GM19351 (cell line): ENCODE measurements around the gene CERT1.
A peak's percentile ranks its signal among the peaks of the same experiment; 100 is the strongest.
"Not testable (repeated sequence)": the region's sequence is repeated elsewhere in the genome, so short reads cannot be mapped to it uniquely, and the experiment has no call there.

Experiments used
- ATAC-seq: cut with Tn5 transposase; IDR thresholded peaks from one replicate; pipeline ENCODE4 v1.9.1; 2021; ENCODE audit warnings: mild to moderate bottlenecking, moderate library complexity; ENCODE audit not compliant: unreplicated experiment

Gene CERT1

GRCh38 chr5:75358117-75358516 lies 153.3 kb downstream of the CERT1 start:
- no peak for ATAC-seq

DNA sequence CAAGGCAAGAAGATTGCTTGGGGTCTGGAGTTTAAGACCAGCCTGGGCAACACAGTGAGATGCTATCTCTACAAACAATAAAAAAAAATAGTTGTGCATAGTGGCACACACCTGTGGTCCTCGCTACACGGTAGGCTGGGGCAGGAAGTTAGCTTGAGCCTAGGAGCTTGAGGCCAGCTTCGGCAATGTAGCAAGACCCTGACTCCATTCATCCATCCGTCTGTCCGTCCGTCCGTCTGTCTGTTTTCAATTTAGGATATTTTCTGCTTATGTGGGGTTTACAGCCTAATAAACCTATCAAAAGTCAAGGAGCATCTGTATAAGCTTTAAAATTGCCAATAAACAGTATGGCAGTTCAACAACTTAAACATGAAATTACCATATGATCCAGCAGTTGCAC lies 154.7 kb downstream of the CERT1 start:
- no peak for ATAC-seq

DNA sequence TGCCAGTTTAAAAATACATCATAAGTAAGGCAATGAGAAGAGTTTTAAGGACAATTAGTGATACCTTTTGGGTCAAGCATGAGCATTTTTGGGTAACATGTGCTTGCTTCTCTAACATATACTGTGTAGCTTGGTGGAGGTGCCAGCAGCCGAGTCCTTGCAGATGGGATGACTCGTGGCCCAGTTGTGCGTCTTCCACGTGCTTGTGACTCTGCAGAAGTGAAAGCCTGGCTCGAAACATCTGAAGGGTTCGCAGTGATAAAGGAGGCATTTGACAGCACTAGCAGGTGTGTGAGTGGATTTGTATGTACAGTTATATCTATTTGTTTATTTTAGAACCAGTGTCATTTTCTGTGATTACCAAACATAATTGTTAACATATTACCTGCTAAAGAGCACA lies 156.2 kb downstream of the CERT1 start:
- no peak for ATAC-seq

DNA sequence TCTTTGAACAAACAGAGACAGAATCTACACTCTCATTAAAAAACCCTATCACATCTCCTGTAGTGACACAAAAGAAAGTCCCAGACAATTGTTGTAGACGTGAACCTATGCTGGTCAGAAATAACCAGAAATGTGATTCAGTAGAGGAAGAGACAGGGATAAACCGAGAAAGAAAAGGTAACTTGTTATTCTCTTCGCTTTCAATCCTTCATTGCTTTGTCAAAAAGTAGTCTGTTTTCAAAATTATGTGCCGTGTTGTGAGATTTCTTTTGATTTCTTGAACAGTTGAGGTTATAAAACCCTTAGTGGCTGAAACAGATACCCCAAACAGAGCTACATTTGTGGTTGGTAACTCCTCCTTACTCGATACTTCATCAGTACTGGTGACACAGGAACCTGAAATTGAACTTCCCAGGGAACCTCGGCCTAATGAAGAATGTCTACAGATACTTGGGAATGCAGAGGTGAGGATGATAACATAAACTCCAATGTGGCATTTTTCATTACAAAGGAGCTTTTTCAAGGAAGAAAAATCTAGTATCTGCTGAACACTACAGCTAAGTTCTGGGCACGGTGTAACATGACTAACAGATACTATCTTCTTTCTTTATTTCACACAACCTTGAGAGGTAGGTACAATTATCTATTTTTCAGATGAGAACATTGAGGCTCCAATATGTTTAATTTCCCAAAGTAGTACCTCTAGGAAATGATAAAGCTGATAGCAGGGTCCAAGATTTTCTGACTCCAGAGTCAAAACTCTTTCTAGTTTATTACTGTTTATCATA lies 160.1 kb downstream of the CERT1 start:
- ATAC-seq, result no peak

- no peak for ATAC-seq
These were observed 161.8 kb downstream of the CERT1 start for GRCh38 chr5:75349663-75350062.

DNA sequence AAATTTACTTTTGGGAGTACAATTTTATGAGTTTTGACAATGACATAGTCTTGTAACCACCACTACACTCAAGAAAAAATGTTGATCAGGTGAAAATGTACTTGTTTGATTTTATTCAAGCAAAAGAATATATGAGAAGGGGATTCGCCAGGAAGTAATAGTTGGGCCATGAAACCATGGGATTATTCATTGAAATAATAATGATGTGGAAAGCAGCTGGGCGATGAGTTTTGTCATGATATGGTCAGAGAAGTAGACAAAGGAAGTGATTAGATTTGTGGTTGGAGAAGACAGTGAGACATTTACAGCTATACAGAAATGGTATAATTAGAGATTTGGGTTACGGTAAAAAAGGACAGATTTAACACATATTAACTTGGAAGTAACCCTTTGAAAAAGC lies 163.2 kb downstream of the CERT1 start:
- no peak for ATAC-seq

DNA sequence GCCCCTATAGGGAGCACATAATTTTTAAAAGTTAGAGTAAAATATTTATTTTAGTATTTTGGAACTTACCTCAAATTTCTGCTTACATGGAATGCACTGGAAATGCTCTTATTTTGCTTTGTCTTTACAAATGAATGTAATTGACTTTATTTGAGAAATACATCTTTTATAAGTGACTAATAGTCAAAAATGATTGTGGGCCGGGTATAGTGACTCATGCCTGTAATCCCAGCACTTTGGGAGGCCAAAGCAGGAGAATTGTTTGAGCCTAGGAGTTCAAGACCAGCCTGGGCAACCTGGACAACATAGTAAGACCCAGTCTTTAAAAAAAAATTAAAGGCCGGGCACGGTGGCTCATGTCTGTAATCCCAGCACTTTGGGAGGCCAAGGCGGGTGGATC lies 168.6 kb downstream of the CERT1 start:
- ATAC-seq, result no peak

DNA sequence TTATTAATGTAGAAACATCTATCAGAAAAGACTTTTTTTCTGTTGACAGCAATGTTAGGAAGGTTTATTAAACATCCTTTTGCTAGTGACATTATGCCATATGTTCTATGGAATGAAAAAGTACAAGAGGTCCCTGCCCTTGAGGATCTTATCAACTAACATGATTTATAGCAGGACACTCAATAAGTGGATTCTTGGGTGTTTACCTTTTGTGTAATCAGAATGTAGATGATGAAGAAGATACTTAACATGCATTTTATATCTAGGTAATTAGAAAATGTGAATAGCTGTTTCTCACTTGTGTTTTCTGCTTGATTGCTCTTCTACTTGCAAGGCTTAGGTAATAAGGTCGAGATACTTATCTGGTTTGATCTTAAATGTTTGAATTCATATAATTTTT lies 169.5 kb downstream of the CERT1 start:
- no peak for ATAC-seq

DNA sequence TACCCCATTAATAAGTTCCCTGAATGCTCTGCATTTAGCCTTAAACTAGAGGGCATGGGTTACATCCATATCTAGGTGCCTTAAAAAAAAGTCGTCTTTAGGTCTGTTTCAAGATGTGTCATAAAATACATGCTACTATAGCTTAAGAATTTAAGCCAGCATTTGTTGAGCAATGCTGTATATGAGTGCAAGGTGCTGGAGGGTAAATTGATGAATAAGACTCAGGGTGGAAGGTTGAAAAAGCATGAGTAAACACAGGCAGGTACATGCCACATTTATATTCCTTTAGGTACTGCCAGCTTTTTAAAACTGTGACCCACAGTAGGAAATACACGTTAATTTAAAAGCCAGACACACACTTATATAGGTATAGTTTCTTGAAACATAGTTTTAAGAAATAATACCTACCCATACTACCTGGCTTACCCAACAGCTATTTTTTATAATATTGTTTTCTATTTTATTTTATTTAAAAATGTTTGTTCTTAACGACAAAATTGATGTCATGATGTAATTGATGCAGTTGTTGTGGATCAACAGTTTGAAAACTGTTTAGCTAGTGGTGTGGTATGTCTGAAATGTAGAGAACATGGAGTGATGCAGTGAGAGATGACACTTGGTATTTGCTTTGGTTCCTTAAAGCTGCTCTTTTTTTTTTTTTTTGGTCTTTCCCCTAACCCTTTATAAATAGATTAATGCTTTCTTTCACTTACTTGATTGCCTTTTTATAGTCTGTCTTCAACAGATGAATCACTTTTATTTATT lies 170.5 kb downstream of the CERT1 start:
- no peak for ATAC-seq

- no peak for ATAC-seq
These were observed 173.0 kb downstream of the CERT1 start for GRCh38 chr5:75338408-75338807.

DNA sequence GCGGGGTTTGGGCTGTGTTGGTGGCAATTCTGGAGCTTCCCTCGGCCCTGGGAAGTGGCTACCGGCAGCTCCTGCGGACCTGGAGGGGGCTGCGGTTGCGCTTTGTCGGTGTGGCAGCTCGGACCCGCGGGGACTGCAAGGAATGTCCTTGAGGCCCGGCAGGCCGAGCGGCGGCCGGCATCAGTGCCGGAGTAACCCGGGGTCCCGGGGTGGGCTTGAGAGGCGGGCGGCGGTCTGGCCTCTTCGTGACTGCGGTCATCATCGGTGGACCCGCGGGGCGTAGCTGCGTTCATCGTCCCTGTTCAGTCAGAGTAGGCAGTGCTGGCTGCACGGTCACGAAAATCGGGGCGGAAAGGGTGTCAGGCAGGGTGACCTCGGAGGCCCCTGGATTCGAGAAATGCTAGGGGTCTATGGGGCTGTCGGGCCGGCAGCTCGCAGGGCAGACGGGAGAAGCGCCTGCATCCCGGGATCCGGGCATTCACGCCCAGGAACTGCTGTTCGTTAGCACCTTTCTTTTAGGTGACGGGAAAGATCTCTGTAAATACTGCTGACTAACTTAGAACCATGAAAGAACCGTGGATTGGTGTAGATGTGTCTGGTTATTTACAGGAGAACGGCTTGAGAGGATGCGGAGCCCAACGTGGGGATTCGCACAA lies 173.9 kb downstream of the CERT1 start:
- ATAC-seq, result peak; percentile 1

DNA sequence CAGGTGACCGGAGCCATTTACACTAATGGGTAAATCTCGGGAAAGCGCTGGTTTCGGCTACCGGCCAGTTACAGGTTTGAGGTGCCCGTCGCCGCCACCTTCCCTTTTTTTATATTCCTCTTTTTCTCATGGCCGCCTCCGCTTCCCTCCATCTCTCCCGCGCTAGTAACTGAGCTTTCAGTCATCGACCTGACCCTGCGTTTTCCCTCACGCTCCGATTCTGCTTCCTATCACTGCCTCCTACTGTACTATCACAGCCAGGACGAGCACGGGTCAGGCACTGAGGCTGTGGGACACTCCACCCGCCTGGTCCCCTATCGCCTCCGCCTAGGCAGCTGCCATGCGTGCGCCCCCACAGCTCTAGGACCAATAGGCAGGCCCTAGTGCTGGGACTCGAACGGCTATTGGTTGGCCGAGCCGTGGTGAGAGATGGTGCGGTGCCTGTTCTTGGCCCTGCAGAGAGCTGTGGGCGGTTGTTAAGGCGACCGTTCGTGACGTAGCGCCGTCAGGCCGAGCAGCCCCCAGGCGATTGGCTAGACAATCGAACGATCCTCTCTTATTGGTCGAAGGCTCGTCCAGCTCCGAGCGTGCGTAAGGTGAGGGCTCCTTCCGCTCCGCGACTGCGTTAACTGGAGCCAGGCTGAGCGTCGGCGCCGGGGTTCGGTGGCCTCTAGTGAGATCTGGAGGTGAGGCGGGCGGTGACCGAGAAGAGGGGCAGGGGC lies 174.7 kb downstream of the CERT1 start, which contains the start of gene HMGCR:
Gene HMGCR, plus strand, starts transcription at position 606 of the 722 bp plus-strand sequence. CDS start 5,386 bp downstream, outside the sequence.
- peak; percentile 96 for ATAC-seq

DNA sequence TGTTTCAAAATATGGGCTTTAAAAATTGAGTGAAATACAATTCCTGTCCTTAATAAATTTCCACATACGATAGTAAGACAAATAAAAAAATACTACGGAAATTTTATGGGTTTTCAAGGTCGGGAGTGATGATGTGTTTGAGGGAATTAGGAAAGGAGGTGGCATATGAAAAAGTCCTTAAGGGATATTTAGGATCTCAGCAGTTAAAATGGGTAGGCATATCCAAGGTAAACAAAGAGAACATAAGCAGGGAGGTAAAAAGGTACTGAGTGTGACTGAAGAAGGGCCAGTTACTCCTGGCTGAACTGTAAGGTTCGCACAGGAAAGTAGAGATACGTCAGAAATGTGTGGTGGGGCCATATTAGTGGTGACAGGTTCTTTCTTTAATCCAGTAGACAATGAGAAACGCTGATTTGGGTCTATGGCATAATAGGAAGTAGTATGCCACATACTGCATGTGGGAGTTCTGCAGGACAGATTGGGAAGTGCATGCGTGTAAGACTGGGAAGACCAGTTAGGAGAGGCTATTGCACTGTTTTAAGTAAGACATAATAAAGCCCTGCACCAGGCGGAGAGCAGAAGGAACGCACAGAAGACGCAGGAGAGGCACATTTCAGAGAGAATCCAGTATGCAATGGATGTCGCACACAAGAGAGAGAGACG lies 175.3 kb downstream of the CERT1 start:
- no peak for ATAC-seq

GRCh38 chr5:75335486-75335885 lies 175.9 kb downstream of the CERT1 start:
- ATAC-seq, result no peak

GRCh38 chr5:75334413-75334812 lies 177.0 kb downstream of the CERT1 start:
- ATAC-seq, result not testable (repeated sequence)

DNA sequence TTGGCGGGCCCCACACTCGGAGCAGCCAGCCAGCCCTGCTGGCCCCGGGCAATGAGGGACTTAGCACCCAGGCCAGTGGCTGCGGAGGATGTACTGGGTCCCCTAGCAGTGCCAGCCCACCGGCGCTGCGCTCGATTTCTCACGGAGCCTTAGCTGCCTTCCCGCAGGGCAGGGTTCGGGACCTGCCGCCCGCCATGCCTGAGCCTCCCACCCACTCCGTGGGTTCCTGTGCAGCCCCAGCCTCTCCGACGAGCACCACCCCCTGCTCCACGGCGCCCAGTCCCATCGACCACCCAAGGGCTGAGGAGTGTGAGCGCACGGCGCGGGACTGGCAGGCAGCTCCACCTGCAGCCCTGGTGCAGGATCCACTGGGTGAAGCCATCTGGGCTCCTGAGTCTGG lies 177.7 kb downstream of the CERT1 start:
- ATAC-seq, result not testable (repeated sequence)

DNA sequence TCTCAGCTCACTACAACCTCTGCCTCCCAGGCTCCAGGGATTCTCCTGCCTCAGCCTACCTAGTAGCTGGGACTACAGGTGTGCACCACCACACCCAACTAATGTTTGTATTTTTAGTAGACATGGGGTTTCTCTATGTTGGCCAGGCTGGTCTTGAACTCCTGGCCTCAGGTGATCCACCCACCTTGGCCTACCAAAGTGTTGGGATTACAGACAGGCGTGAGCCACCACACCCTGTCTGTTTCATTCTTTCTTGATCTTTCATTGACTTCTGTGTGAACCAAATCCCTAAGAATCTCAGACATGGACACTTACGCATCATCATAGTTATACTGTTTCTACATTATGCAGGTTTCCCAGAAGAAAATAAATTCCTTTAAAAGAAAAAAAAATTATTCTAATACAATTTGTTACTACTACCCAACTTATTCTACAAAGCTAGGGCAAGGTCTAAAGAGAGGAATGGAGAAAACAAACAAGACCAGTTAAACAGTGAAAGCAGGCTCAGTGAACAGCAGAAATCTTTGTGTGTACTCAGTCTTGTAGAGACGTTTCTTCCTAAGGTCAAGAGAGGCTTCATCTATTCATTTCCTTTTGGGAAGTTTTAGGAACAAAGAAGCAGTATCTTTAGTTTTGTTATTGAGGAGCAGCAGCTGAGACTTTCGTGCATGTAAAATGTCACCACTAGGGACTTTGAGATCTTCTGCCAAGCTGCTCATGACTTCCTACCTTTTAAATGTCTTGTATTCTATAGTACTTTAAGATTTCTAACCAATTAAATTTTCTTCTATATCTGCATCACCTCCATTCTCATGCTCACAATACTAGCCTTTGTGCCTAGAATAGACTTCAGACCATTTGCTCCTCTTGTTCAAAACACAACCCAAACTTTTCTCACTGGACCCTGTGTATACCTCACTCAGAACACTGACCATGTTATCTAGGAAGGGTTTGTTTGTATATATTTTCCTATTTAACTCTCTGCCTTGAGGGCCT lies 180.0 kb downstream of the CERT1 start:
- no peak for ATAC-seq

DNA sequence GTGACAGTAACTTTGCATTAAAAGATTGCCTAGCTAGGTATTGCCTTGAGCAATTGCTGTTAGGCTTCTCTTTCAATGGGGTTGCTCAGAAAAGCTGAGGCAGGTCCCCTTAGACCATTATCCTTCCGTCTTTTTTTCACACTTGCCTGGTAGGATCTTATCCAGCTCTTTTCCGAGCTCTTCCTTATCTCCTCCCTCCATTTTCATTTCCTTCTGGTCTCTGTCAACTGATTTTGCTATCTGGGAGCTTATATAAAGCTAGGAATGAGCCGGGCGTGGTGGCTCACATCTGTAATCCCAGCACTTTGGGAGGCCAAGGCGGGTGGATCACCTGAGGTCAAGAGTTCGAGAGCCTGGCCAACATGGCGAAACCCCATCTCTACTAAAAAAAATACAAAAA lies 181.0 kb downstream of the CERT1 start:
- ATAC-seq, result no peak
